HCT116 (cell line): ENCODE data around the gene SDE2. TPM values are rescaled to one million over a fixed set of nuclear protein-coding genes. Genes with fewer than 3 reads are reported as not detected.

Source experiments
- ATAC-seq: fragments of 200-7000 bp; cut with Tn5 transposase; 2 replicates; pipeline ENCODE4 v1.9.1; 2020; ENCODE audit warnings: mild to moderate bottlenecking, moderate library complexity
- BruUV-seq: library from RNA; stranded (reverse); fragments of 400-500 nt; replicated peaks from 2 replicates; lab custom pipeline; 2021; lab: Mats Ljungman, UMichigan
- CTCF ChIA-PET: fragments of 300-600 bp; sonication (Branson Sonifier 250); formaldehyde crosslinking; loops from one replicate; lab custom pipeline; 2021; ENCODE audit warnings: antibody characterized with exemption; lab: Charles Lee
- POLR2A ChIA-PET: fragments of 300-600, 350-600 bp; sonication (Branson Sonifier 250); formaldehyde crosslinking; loops from one replicate; lab custom pipeline; 2021; ENCODE audit warnings: antibody characterized with exemption; lab: Charles Lee
- RAD21 ChIA-PET, 2 experiments: fragments of 300-600 bp; sonication (Branson Sonifier 250); formaldehyde crosslinking; loops; one replicate each; lab custom pipeline; 2023; ENCODE audit warnings: low total read pairs in 2 of 2; ENCODE audit not compliant: uncharacterized antibody in 2 of 2, unreplicated experiment in 2 of 2, low non-redundant PET in 1 of 2; lab: Charles Lee
- DNase-seq: peaks from one replicate; pipeline ENCODE4 v3.0.0-alpha.2; 2010; ENCODE audit warnings: low read depth, low spot score
- H2AFZ ChIP-seq: fragments of 200-600 bp; shearing (Covaris generic), sonication (generic); 2 replicates; pipeline ENCODE4 v1.6.1; 2017; ENCODE audit warnings: low read depth, mixed run types, mixed read lengths, antibody characterized with exemption, low read length; ENCODE audit not compliant: poor library complexity, severe bottlenecking
- H3K27ac ChIP-seq: 2 replicates; pipeline ENCODE4 v1.5.1; 2012; ENCODE audit warnings: low read depth, low read length
- H3K27me3 ChIP-seq: fragments of 200-600 bp; sonication (generic); 2 replicates; pipeline ENCODE4 v1.6.1; 2016; ENCODE audit warnings: mixed run types, low read length, mixed read lengths; ENCODE audit not compliant: insufficient read depth
- H3K36me3 ChIP-seq, 2 experiments: fragments of 200-500 bp in 1 of 2; fragments of 200-600 bp in 1 of 2; sonication (Bioruptor generic) in 1 of 2; sonication (generic) in 1 of 2; 2 replicates each; pipeline versions ENCODE4 v1.5.1 to v1.6.1; 2014 to 2016; ENCODE audit warnings: low read length in 2 of 2, inconsistent platforms in 1 of 2, mixed read lengths in 1 of 2, mixed run types in 1 of 2; ENCODE audit not compliant: insufficient read depth in 2 of 2, control insufficient read depth in 1 of 2
- H3K4me1 ChIP-seq, 2 experiments: fragments of 200-600 bp in 1 of 2; sonication (generic) in 1 of 2; 2 replicates each; pipeline versions ENCODE4 v1.5.1 to v1.6.1; 2012 to 2017; ENCODE audit warnings: low read length in 2 of 2, inconsistent platforms in 1 of 2, mild to moderate bottlenecking in 1 of 2, mixed read lengths in 1 of 2, mixed run types in 1 of 2, moderate library complexity in 1 of 2; ENCODE audit not compliant: insufficient read depth in 2 of 2, control insufficient read depth in 1 of 2
- H3K4me2 ChIP-seq: fragments of 200-600 bp; sonication (generic); 2 replicates; pipeline ENCODE4 v1.6.1; 2017; ENCODE audit warnings: mixed run types, low read length, mixed read lengths
- H3K4me3 ChIP-seq, 2 experiments: fragments of 200-600 bp in 1 of 2; sonication (generic) in 1 of 2; replicated peaks in 1 of 2; 2 replicates each; pipeline ENCODE4 v1.5.1; 2011 to 2016; ENCODE audit warnings: low read length in 2 of 2, control low read depth in 1 of 2, low read depth in 1 of 2, mild to moderate bottlenecking in 1 of 2, mixed read lengths in 1 of 2, mixed run types in 1 of 2
- H3K79me2 ChIP-seq: fragments of 200-600 bp; sonication (generic); 2 replicates; pipeline ENCODE4 v1.6.1; 2017; ENCODE audit warnings: mild to moderate bottlenecking, mixed run types, low read length, moderate library complexity, mixed read lengths; ENCODE audit not compliant: insufficient read depth
- H3K9ac ChIP-seq: fragments of 200-600 bp; sonication (generic); 2 replicates; pipeline ENCODE4 v1.6.1; 2016; ENCODE audit warnings: low read length, mixed read lengths
- H3K9me2 ChIP-seq: fragments of 200-600 bp; sonication (generic), shearing (Covaris generic); 2 replicates; pipeline ENCODE4 v1.6.1; 2017; ENCODE audit warnings: mixed run types, mild to moderate bottlenecking, moderate library complexity; ENCODE audit not compliant: insufficient read depth
- H3K9me3 ChIP-seq, 2 experiments: fragments of 200-500 bp in 1 of 2; fragments of 200-600 bp in 1 of 2; sonication (Bioruptor generic) in 1 of 2; sonication (generic) in 1 of 2; 2 replicates each; pipeline ENCODE4 v1.6.1; 2014 to 2017; ENCODE audit warnings: low read length in 2 of 2, mixed read lengths in 2 of 2, inconsistent platforms in 1 of 2, low read depth in 1 of 2, mild to moderate bottlenecking in 1 of 2, mixed run types in 1 of 2, moderate library complexity in 1 of 2; ENCODE audit not compliant: control insufficient read depth in 1 of 2, insufficient read depth in 1 of 2
- H4K20me1 ChIP-seq: fragments of 200-600 bp; sonication (generic), shearing (Covaris generic); 2 replicates; pipeline ENCODE4 v1.6.1; 2017; ENCODE audit warnings: mixed run types, mild to moderate bottlenecking, moderate library complexity; ENCODE audit not compliant: insufficient read depth
- CBX3 ChIP-seq: IDR thresholded peaks from 2 replicates; pipeline ENCODE4 v1.6.1; 2012; ENCODE audit warnings: low read depth
- CTCF ChIP-seq, 3 experiments: fragments of 200-600 bp in 1 of 3; sonication (generic) in 1 of 3; IDR thresholded peaks in 2 of 3; conservative IDR thresholded peaks in 1 of 3; 2 replicates each; pipeline ENCODE4 v1.5.1; 2012 to 2017; ENCODE audit warnings: low read depth in 2 of 3, low read length in 2 of 3, antibody characterized with exemption in 1 of 3, borderline replicate concordance in 1 of 3, control low read depth in 1 of 3, mild to moderate bottlenecking in 1 of 3, mixed read lengths in 1 of 3, mixed run types in 1 of 3, moderate library complexity in 1 of 3; ENCODE audit not compliant: insufficient read depth in 1 of 3
- EGR1 ChIP-seq: IDR thresholded peaks from 2 replicates; pipeline ENCODE4 v1.6.1; 2012; ENCODE audit warnings: low read depth
- EZH2 ChIP-seq: fragments of 200-600 bp; sonication (generic); IDR thresholded peaks from 2 replicates; pipeline ENCODE4 v1.6.1; 2017; ENCODE audit warnings: antibody characterized with exemption, mixed run types
- EZH2phosphoT487 ChIP-seq: fragments of 200-600 bp; IDR thresholded peaks from 2 replicates; pipeline ENCODE4 v1.6.1; 2018; ENCODE audit warnings: antibody characterized with exemption, borderline replicate concordance
- FOSL1 ChIP-seq: IDR thresholded peaks from 2 replicates; pipeline ENCODE4 v1.6.1; 2012; ENCODE audit warnings: low read depth
- JUND ChIP-seq: IDR thresholded peaks from 2 replicates; pipeline ENCODE4 v1.6.1; 2012
- POLR2AphosphoS5 ChIP-seq: IDR thresholded peaks from 2 replicates; pipeline ENCODE4 v1.6.1; 2011; ENCODE audit warnings: mild to moderate bottlenecking, low read depth, low read length, moderate library complexity
- RAD21 ChIP-seq: IDR thresholded peaks from 2 replicates; pipeline ENCODE4 v1.6.1; 2012; ENCODE audit warnings: low read depth, mild to moderate bottlenecking
- SP1 ChIP-seq: IDR thresholded peaks from 2 replicates; pipeline ENCODE4 v1.6.1; 2012; ENCODE audit warnings: low read depth
- SRF ChIP-seq: IDR thresholded peaks from 2 replicates; pipeline ENCODE4 v1.6.1; 2012; ENCODE audit warnings: low read depth
- YY1 ChIP-seq: IDR thresholded peaks from 2 replicates; pipeline ENCODE4 v1.6.1; 2011; ENCODE audit warnings: low read length, low read depth, moderate library complexity, mild to moderate bottlenecking; ENCODE audit not compliant: insufficient replicate concordance; ENCODE audit errors: extremely low read depth
- ZFX ChIP-seq: fragments of 450-650 bp; IDR thresholded peaks from 2 replicates; pipeline ENCODE4 v1.6.1; 2017
- intact Hi-C: fragments of 100-400 bp; cut with micrococcal nuclease; formaldehyde crosslinking; loops from 2 replicates; pipeline ENCODE4 v1.10.0; 2022
- total RNA-seq: library from RNA; stranded (reverse); gene quantifications from one replicate; pipeline ENCODE4 v1.2.1, GENCODE V29; 2021; ENCODE audit not compliant: unreplicated experiment
- TF ChIP-seq, protein P1 (sequence below): IDR thresholded peaks from 2 replicates; pipeline ENCODE4 v1.6.1; 2011; ENCODE audit warnings: mild to moderate bottlenecking, low read length, moderate library complexity; ENCODE audit not compliant: insufficient replicate concordance; ENCODE audit errors: extremely low read depth

Gene SDE2
- total RNA-seq, 1 experiment from 2014 or later = 22.5 TPM

DNA sequence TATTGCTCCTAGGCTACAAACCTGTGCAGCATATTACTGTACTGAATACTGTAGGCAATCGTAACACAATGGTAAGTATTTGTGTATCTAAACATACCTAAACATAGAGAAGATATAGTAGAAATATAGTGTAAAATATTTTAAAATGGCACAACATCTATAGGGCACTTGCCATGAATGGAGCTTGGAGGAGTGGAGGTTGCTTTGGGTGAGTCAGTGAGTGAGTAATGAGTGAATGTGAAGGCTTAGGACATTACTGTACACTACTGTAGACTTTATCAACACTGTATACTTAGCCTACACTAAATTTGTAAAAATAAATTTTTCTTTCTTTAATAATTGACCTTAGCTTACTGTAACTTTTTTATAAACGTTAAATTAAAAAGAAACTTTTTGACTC lies 66.1 kb downstream of the SDE2 start:
- no TSS peak for BruUV-seq

More for the DNA sequence above, 66.1 kb downstream of the SDE2 start:
- CTCF ChIA-PET = no interaction called here
- no peaks in the 10 kb centered on the region for H3K27me3 ChIP-seq
- H3K4me3 ChIP-seq = no peak overlapping the region
- intact Hi-C loops = no loop called here
- no peaks in the 10 kb centered on the region for H4K20me1 ChIP-seq
- no peaks in the 10 kb centered on the region for H3K9me2 ChIP-seq
- no peak overlapping the region for H3K9ac ChIP-seq
- H3K4me2 ChIP-seq = no peak overlapping the region
- DNase-seq = no peak
- no peak overlapping the region for H2AFZ ChIP-seq
- no peaks in the 10 kb centered on the region for H3K9me3 ChIP-seq
- H3K4me1 ChIP-seq = no peaks in the 10 kb centered on the region; a peak in 1 of 4 replicates
- no peak; the same call in 1 of the 2 replicates for ATAC-seq
- H3K36me3 ChIP-seq = no peaks in the 10 kb centered on the region
- POLR2A ChIA-PET = interaction anchor here (0.9 kb wide), 1 partner anchor 9 kb away, joined by 3 read pairs; the partner anchor contains the start of gene PYCR2
- no peaks in the 10 kb centered on the region for H3K79me2 ChIP-seq
- no peak overlapping the region for H3K27ac ChIP-seq
- RAD21 ChIA-PET = interaction anchor here in 1 of 2 experiments (0.6 kb wide), 1 partner anchor 49 kb away, joined by 3 read pairs; no protein-coding TSS in a partner anchor
- TF ChIP-seq ZFX = no peak
- no peak for TF ChIP-seq POLR2AphosphoS5
- no peak for TF ChIP-seq CTCF (IDR thresholded peaks at IDR 0.05 in 2 of 3, conservative IDR thresholded peaks at IDR 0.05 in 1 of 3; ENCODE audit: borderline replicate concordance in 1 of 3, insufficient read depth in 1 of 3, low read depth in 2 of 3, low read length in 2 of 3)
- no peak for TF ChIP-seq JUND
- TF ChIP-seq, protein P1, sequence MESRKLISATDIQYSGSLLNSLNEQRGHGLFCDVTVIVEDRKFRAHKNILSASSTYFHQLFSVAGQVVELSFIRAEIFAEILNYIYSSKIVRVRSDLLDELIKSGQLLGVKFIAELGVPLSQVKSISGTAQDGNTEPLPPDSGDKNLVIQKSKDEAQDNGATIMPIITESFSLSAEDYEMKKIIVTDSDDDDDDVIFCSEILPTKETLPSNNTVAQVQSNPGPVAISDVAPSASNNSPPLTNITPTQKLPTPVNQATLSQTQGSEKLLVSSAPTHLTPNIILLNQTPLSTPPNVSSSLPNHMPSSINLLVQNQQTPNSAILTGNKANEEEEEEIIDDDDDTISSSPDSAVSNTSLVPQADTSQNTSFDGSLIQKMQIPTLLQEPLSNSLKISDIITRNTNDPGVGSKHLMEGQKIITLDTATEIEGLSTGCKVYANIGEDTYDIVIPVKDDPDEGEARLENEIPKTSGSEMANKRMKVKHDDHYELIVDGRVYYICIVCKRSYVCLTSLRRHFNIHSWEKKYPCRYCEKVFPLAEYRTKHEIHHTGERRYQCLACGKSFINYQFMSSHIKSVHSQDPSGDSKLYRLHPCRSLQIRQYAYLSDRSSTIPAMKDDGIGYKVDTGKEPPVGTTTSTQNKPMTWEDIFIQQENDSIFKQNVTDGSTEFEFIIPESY = no peak
- TF ChIP-seq YY1 = no peak
- no peak for TF ChIP-seq FOSL1
- TF ChIP-seq CBX3 = no peak
- no peak for TF ChIP-seq SP1
- no peak for TF ChIP-seq RAD21
- TF ChIP-seq EZH2phosphoT487 = no peak
- TF ChIP-seq SRF = no peak
- TF ChIP-seq EGR1 = no peak
- no peak for TF ChIP-seq EZH2

Other genes with a start within 250 kb of the SDE2 start
- 220 TPM for gene SRP9, start 221.5 kb downstream of the SDE2 start, total RNA-seq
- 44.6 TPM for gene EPHX1, start 189.2 kb downstream of the SDE2 start, total RNA-seq
- gene TMEM63A, start 117.0 kb downstream of the SDE2 start, total RNA-seq = 24.4 TPM
- 0.64 TPM for gene LEFTY1, start 110.2 kb downstream of the SDE2 start, total RNA-seq
- gene PYCR2, start 75.1 kb downstream of the SDE2 start, total RNA-seq = 107 TPM
- not detected for gene LEFTY2, start 58.1 kb downstream of the SDE2 start, total RNA-seq
- 386 TPM for gene H3-3A, start 63.4 kb upstream of the SDE2 start, total RNA-seq
- gene ACBD3, start 187.4 kb upstream of the SDE2 start, total RNA-seq = 29.6 TPM
- gene MIXL1, start 224.3 kb upstream of the SDE2 start, total RNA-seq = not detected